ENCODE measurements around the gene PHC2.

PHC2 gene

DNA sequence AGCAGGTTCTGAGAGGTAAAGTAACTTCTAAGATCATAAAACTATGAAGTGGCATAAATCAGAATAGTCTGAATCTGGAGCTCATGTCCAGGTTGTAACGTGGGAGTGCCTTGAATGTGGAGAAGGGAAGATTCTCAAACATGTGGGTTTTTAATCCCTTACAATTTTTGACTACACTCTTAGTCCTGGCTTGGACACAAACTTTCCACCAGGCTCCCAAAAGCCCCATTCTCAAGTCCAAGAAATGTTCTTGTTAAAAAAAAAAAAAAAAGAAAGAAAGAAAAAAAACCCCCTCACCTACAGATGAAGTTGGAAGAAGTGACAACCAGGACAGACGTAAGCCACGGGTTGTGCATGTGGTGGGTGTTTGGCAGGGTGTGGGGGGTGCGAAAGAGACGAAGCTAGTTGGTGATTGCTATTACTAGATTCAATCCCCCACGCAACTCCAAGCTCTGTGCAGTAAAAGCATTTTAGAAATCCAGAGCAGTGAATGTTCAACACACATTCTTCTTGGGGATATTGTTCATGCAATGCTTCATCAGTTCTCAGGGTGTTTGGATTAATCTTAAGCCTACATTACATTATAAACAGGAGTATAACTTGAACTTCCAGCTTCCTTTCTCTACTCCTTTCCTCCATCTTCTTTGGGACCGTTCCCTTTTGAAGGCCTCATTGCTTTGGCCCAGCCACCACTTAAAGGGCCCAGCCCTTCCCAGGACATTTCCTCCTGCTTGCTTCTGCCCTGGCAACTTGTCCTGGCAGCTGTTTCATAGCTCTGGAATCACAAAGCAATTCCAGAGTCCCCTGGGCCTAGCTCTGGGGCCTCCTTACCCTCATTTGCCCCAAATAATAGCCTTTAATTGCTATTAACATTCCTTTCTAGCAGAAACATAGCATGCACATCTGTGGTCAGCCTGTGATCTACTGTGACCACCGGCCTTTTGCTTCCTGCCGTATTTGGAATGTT lies 41.8 kb downstream of the PHC2 start:
- H3K27me3 ChIP-seq (replicated peaks; ENCODE audit: insufficient read depth, low read length), result no peaks in the 10 kb centered on the region
- no peaks in the 10 kb centered on the region for H3K4me1 ChIP-seq (ENCODE audit: low read length)
- no peaks in the 10 kb centered on the region for H3F3A ChIP-seq (ENCODE audit: insufficient read depth, low read length)
- no peaks in the 10 kb centered on the region for H3K36me3 ChIP-seq (replicated peaks; ENCODE audit: insufficient read depth, low read length)
- TF ChIP-seq, protein P1, sequence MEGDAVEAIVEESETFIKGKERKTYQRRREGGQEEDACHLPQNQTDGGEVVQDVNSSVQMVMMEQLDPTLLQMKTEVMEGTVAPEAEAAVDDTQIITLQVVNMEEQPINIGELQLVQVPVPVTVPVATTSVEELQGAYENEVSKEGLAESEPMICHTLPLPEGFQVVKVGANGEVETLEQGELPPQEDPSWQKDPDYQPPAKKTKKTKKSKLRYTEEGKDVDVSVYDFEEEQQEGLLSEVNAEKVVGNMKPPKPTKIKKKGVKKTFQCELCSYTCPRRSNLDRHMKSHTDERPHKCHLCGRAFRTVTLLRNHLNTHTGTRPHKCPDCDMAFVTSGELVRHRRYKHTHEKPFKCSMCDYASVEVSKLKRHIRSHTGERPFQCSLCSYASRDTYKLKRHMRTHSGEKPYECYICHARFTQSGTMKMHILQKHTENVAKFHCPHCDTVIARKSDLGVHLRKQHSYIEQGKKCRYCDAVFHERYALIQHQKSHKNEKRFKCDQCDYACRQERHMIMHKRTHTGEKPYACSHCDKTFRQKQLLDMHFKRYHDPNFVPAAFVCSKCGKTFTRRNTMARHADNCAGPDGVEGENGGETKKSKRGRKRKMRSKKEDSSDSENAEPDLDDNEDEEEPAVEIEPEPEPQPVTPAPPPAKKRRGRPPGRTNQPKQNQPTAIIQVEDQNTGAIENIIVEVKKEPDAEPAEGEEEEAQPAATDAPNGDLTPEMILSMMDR (IDR thresholded peaks at IDR 0.05; ENCODE audit: low read length), result no peak
- no peak overlapping the region for H3K9ac ChIP-seq (ENCODE audit: low read length)
- no peak for DNase-seq
- no peak overlapping the region for H3K4me2 ChIP-seq (ENCODE audit: low read depth, low read length)
- H2AFZ ChIP-seq (ENCODE audit: low read length), result no peak overlapping the region
- H3K9me2 ChIP-seq (replicated peaks; ENCODE audit: insufficient read depth, low read length), result no peaks in the 10 kb centered on the region
- no peaks in the 10 kb centered on the region for H4K20me1 ChIP-seq (ENCODE audit: insufficient read depth, low read length)
- no peak overlapping the region for H3K4me3 ChIP-seq (ENCODE audit: low read length)
- no peaks in the 10 kb centered on the region for H3K9me3 ChIP-seq (replicated peaks; ENCODE audit: insufficient read depth, low read length)
- H3K79me2 ChIP-seq (ENCODE audit: low read length), result no peaks in the 10 kb centered on the region
- no peak overlapping the region for H3K27ac ChIP-seq (ENCODE audit: low read length)

DNA sequence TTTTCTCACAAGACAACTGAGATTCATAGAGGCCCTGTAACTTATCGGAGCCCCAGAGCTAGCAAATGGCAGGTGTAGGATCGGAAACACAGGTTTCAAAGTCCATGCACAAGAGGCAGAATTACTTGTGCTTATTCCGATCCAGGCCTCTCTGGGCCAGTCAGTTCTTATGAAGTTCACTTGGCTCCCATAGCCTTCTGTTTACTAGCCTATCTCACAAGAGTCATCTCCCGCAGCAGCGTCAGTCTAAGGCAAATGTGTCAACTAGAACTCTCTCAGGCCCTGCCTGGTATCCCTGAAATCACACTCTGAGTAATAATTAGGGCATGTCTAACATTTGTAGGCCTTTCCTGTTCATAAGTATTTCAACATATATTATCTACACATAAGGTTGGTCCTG lies 43.3 kb downstream of the PHC2 start:
- Histone ChIP-seq H3K9me2 (replicated peaks; ENCODE audit: insufficient read depth, low read length) (no peaks in the 10 kb centered on the region), H3K9ac (ENCODE audit: low read length) (no peak overlapping the region), H3K79me2 (ENCODE audit: low read length) (no peaks in the 10 kb centered on the region), H3K4me3 (ENCODE audit: low read length) (no peak overlapping the region), H3K36me3 (replicated peaks; ENCODE audit: insufficient read depth, low read length) (no peaks in the 10 kb centered on the region), H3K27ac (ENCODE audit: low read length) (no peak overlapping the region), H3K9me3 (replicated peaks; ENCODE audit: insufficient read depth, low read length) (no peaks in the 10 kb centered on the region), H2AFZ (ENCODE audit: low read length) (no peak overlapping the region), H4K20me1 (ENCODE audit: insufficient read depth, low read length) (no peaks in the 10 kb centered on the region), H3K4me1 (ENCODE audit: low read length) (no peaks in the 10 kb centered on the region), H3F3A (ENCODE audit: insufficient read depth, low read length) (no peaks in the 10 kb centered on the region), H3K4me2 (ENCODE audit: low read depth, low read length) (no peak overlapping the region), H3K27me3 (replicated peaks; ENCODE audit: insufficient read depth, low read length) (no peaks in the 10 kb centered on the region)
- no peak for DNase-seq
- TF ChIP-seq EZH2phosphoT487 (IDR thresholded peaks at IDR 0.05; ENCODE audit: low read length), result no peak
- no peak for TF ChIP-seq EZH2 (optimal IDR thresholded peaks at IDR 0.05; ENCODE audit: low read depth, low read length)

DNA sequence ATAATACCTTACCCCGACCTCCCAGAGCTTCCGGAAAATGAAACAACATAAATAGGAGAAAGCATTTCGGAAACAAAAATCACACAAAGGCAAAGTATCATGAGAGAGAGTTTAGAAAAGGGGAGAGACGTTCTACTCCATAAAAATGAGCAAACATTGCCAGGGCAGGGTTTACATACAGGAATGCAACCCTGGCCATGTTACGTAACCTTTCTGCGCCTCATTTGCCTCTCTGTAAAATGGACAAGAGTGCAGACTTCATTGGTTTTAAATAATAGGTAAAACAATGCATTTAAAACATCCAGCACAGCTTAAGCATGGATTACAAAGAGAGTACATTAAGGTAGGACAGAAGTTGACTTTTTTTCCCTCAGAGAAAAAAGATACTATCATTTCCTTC lies 45.6 kb downstream of the PHC2 start:
- no peaks in the 10 kb centered on the region for H3K9me2 ChIP-seq (replicated peaks; ENCODE audit: insufficient read depth, low read length)
- H3K9me3 ChIP-seq (replicated peaks; ENCODE audit: insufficient read depth, low read length), result no peaks in the 10 kb centered on the region
- H3K9ac ChIP-seq (ENCODE audit: low read length), result no peak overlapping the region
- no peaks in the 10 kb centered on the region for H3K4me1 ChIP-seq (ENCODE audit: low read length)
- H3F3A ChIP-seq (ENCODE audit: insufficient read depth, low read length), result no peaks in the 10 kb centered on the region
- H3K4me2 ChIP-seq (ENCODE audit: low read depth, low read length), result no peak overlapping the region
- no peak for DNase-seq
- H3K79me2 ChIP-seq (ENCODE audit: low read length), result no peaks in the 10 kb centered on the region
- no peak overlapping the region for H3K4me3 ChIP-seq (ENCODE audit: low read length)
- H2AFZ ChIP-seq (ENCODE audit: low read length), result no peak overlapping the region
- TF ChIP-seq EZH2 (optimal IDR thresholded peaks at IDR 0.05; ENCODE audit: low read depth, low read length) (no peak), EZH2phosphoT487 (IDR thresholded peaks at IDR 0.05; ENCODE audit: low read length) (no peak)
- TF ChIP-seq, protein P1 (IDR thresholded peaks at IDR 0.05; ENCODE audit: low read length), result no peak
- no peaks in the 10 kb centered on the region for H4K20me1 ChIP-seq (ENCODE audit: insufficient read depth, low read length)
- no peak overlapping the region for H3K27ac ChIP-seq (ENCODE audit: low read length)
- no peaks in the 10 kb centered on the region for H3K27me3 ChIP-seq (replicated peaks; ENCODE audit: insufficient read depth, low read length)
- H3K36me3 ChIP-seq (replicated peaks; ENCODE audit: insufficient read depth, low read length), result no peaks in the 10 kb centered on the region
